ENCODE results near the gene WRAP73. TPM values are rescaled to one million over a fixed set of nuclear protein-coding genes. Genes with fewer than 3 reads are reported as not detected.

Gene WRAP73
- polyA plus RNA-seq, 3 donors, result 26.1 to 64.9 (median 33.2) TPM

- peaks cover 29 to 31% of the 10 kb centered on the region in 2 donors for H3K4me1 ChIP-seq (ENCODE audit: control insufficient read depth in 1 of 2, insufficient read depth in 2 of 2, low read length in 2 of 2)
- no peak overlapping the region for H2AFZ ChIP-seq (ENCODE audit: insufficient read depth, low read depth, low read length, poor library complexity, severe bottlenecking)
- Mint-ChIP-seq H3K9me3 (peaks cover 0 to 1% (median 0%) of the 10 kb centered on the region in 7 donors), H3K36me3 (no peaks in the 10 kb centered on the region), H3K27me3 (ENCODE audit: low read depth in 3 of 3) (peaks cover 16 to 41% (median 31%) of the 10 kb centered on the region in 3 donors), H3K4me1 (peaks cover 29% of the 10 kb centered on the region), H3K27ac (no peak overlapping the region), H3K4me3 (no peak overlapping the region)
- H3K9ac ChIP-seq (ENCODE audit: insufficient read depth, low read length, poor library complexity, severe bottlenecking), result no peak overlapping the region
- DNase-seq, result no peak
- H3K4me2 ChIP-seq (replicated peaks; ENCODE audit: extremely low read depth, low read length, poor library complexity, severe bottlenecking), result no peak overlapping the region
- no peak overlapping the region for H3K27ac ChIP-seq (ENCODE audit: low read depth in 1 of 2, low read length in 2 of 2)
- H3K36me3 ChIP-seq (replicated peaks in 1 of 2; ENCODE audit: control insufficient read depth in 1 of 2, insufficient read depth in 2 of 2, low read length in 2 of 2), result no peaks in the 10 kb centered on the region
- H3K4me3 ChIP-seq (replicated peaks in 1 of 3; ENCODE audit: low read depth in 2 of 3, low read length in 3 of 3), result no peak overlapping the region
- H3K9me3 ChIP-seq (replicated peaks in 1 of 2; ENCODE audit: control insufficient read depth in 1 of 2, insufficient read depth in 1 of 2, low read length in 2 of 2), result no peaks in the 10 kb centered on the region
- H3K79me2 ChIP-seq (ENCODE audit: insufficient read depth, low read length), result no peaks in the 10 kb centered on the region
- WGBS (ENCODE audit: insufficient coverage), result 61% methylated on average over 18 of the region's 20 CpGs
- H4K20me1 ChIP-seq (ENCODE audit: insufficient read depth, low read length), result no peaks in the 10 kb centered on the region
- peak; percentile 69 for TF ChIP-seq CTCF (IDR thresholded peaks at IDR 0.05)
- peaks cover 0 to 19% of the 10 kb centered on the region in 2 donors for H3K27me3 ChIP-seq (ENCODE audit: control insufficient read depth in 2 of 2, insufficient read depth in 2 of 2, low read length in 2 of 2)
- intact Hi-C loops (cut with micrococcal nuclease), result loop anchor here in 1 of 2 donors (5.0 kb wide), 1 partner anchor 48 kb away; no protein-coding TSS in a partner anchor
These were observed 34.9 kb downstream of the WRAP73 start for GRCh38 chr1:3614755-3615742.

- Mint-ChIP-seq H3K4me1 (peaks cover 28% of the 10 kb centered on the region), H3K36me3 (no peaks in the 10 kb centered on the region), H3K4me3 (peak overlapping the region; percentile 86 to 91), H3K9me3 (peaks cover 0 to 1% (median 0%) of the 10 kb centered on the region in 7 donors), H3K27ac (peak overlapping the region in 2 of 7 donors; percentile 30 to 50), H3K27me3 (ENCODE audit: low read depth in 3 of 3) (peaks cover 17 to 34% (median 26%) of the 10 kb centered on the region in 3 donors)
- peaks cover 24 to 33% of the 10 kb centered on the region in 2 donors for H3K4me1 ChIP-seq (ENCODE audit: control insufficient read depth in 1 of 2, insufficient read depth in 2 of 2, low read length in 2 of 2)
- peak overlapping the region; percentile 81 for H3K4me2 ChIP-seq (replicated peaks; ENCODE audit: extremely low read depth, low read length, poor library complexity, severe bottlenecking)
- no peaks in the 10 kb centered on the region for H3K9me3 ChIP-seq (replicated peaks in 1 of 2; ENCODE audit: control insufficient read depth in 1 of 2, insufficient read depth in 1 of 2, low read length in 2 of 2)
- no peaks in the 10 kb centered on the region for H4K20me1 ChIP-seq (ENCODE audit: insufficient read depth, low read length)
- peak overlapping the region; percentile 41 for H2AFZ ChIP-seq (ENCODE audit: insufficient read depth, low read depth, low read length, poor library complexity, severe bottlenecking)
- DNase-seq, result no peak
- no peak for TF ChIP-seq CTCF (IDR thresholded peaks at IDR 0.05)
- intact Hi-C loops (cut with micrococcal nuclease), result no loop called here
- 48% methylated on average over 7 of the region's 7 CpGs for whole genome bisulfite sequencing (ENCODE audit: insufficient coverage)
- H3K27ac ChIP-seq (ENCODE audit: low read depth in 1 of 2, low read length in 2 of 2), result no peak overlapping the region
- H3K27me3 ChIP-seq (ENCODE audit: control insufficient read depth in 2 of 2, insufficient read depth in 2 of 2, low read length in 2 of 2), result peaks cover 0 to 19% of the 10 kb centered on the region in 2 donors
- no peaks in the 10 kb centered on the region for H3K79me2 ChIP-seq (ENCODE audit: insufficient read depth, low read length)
- H3K4me3 ChIP-seq (replicated peaks in 1 of 3; ENCODE audit: low read depth in 2 of 3, low read length in 3 of 3), result peak overlapping the region in 1 of 3 experiments; percentile 73
- peak overlapping the region; percentile 8 for H3K9ac ChIP-seq (ENCODE audit: insufficient read depth, low read length, poor library complexity, severe bottlenecking)
- H3K36me3 ChIP-seq (replicated peaks in 1 of 2; ENCODE audit: control insufficient read depth in 1 of 2, insufficient read depth in 2 of 2, low read length in 2 of 2), result no peaks in the 10 kb centered on the region
These were observed 37.8 kb downstream of the WRAP73 start for GRCh38 chr1:3612123-3612522.

All from CD14-positive monocyte (primary cell).